ENCODE measurements around the gene TAS2R1.

TAS2R1 gene, protein sequence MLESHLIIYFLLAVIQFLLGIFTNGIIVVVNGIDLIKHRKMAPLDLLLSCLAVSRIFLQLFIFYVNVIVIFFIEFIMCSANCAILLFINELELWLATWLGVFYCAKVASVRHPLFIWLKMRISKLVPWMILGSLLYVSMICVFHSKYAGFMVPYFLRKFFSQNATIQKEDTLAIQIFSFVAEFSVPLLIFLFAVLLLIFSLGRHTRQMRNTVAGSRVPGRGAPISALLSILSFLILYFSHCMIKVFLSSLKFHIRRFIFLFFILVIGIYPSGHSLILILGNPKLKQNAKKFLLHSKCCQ

DNA sequence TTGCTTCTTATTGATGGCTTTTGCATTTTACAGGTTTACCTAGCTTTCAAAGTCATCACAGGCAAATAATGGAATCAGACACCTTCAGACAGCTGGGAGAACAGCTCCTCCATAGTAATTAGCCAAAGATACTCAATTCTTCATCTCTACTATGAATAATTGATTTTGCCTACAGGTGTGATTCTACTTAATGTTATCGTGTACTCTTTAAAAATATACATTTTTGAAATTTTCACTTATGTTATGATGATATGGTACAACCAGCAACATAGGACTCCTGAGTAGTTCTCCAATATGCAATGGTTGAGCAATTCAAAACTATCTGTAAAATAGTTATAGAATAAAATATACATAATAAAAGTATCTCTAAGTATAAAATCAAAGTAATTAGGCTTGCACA lies at the start of gene TAS2R1:
Gene TAS2R1, minus strand, starts transcription at position 101 of the 400 bp plus-strand sequence. CDS start 319 bp downstream, outside the sequence.
- no peak for DNase-seq

- DNase-seq, result no peak
Observed at GRCh38 chr5:9670371-9670770, 40.2 kb upstream of the TAS2R1 start.

DNA sequence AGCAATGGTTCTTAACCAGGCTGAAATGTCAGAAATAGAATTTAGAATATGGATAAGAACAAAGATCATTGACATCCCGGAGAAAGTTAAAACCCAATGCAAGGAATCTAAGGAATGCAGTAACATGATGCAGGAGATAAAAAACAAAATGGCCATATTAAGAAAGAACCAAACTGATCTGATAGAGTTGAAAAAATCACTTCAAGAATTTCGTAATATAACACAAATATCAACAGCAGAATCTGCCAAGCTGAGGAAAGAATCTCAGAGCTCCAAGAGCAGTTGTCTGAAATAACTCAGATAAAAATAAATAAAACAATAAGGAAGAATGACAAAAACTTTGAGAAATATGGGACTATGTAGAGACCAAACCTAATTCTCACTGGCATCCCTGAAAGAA lies 37.8 kb upstream of the TAS2R1 start:
- DNase-seq, result no peak

DNA sequence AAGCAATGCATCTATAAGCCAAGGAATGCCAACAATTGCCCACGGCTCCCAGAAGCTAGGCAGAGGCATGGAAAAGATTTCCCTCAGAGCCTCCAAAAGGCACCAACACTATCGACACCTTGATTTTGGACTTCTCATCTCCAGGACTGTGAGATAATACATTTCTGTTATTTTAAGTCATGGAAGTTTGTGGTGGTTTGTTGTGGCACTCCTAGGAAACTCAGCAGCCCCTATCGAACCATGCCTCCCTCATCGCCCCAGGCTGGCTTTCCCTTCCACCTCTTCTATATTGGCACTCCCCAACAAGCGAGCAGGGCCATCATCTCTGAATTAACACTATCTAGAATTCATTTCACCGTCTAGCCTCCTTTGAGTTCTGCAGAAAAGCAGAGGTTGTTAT lies 33.7 kb upstream of the TAS2R1 start:
- no peak for DNase-seq

- DNase-seq, result no peak
Observed at GRCh38 chr5:9661316-9662015, 31.3 kb upstream of the TAS2R1 start.

GRCh38 chr5:9658706-9659105 lies 28.6 kb upstream of the TAS2R1 start:
- no peak for DNase-seq

GRCh38 chr5:9657819-9658218 lies 27.7 kb upstream of the TAS2R1 start:
- DNase-seq, result no peak

DNA sequence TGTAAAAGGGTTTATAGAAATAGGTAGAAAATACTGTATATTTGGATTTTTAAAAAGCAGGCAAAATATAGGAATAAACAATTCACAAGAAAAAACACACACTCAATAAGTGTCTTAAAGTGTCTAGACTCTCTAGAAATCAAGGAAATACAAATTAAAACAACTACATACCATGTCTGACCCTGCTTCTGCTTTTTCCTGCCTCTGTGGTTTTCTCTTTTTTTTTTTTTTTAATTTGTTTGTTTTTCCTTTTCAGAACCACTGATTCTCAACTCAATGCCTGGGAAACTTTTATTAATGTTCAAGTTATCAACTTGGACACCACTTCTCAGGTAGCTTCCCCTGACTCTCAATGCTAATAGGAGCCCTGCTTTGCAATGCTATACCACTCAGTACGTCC lies 25.5 kb upstream of the TAS2R1 start:
- DNase-seq, result no peak

DNA sequence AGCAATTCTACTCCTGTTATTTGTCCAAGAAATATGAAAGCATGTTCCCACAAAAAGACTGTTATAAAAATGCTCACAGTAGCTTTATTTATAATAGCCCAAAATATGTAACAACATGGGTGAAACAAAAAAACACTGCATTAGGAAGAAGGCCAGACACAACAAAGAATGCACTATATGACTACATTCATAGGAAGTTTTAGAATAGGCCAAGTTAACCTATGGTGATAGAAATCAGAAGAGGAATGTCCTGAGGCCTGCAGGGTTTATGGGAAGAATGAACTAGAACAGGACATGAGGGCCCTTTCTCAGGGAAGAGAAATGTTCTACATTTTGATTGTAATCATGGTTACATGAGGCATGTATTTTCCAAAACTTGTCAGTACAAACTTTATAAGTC lies 24.7 kb upstream of the TAS2R1 start:
- DNase-seq, result no peak

- peak; percentile 65 for DNase-seq
Observed at GRCh38 chr5:9653811-9654210, 23.7 kb upstream of the TAS2R1 start.

DNA sequence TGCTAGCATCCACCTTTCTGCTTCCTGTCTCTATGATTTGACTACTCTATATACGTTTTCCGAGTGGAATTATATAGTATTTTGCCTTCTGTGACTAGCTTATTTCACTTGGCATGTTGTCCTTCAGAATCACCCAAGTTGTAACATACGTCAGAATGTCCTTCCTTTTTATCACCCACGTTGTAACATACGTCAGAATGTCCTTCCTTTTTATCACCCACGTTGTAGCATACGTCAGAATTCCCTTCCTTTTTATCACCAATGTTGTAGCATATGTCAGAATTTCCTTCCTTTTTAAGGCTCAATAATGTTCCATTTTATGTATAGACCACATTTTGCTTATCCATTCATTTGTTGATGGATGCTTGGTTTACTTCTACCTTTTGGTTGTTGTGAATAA lies 22.9 kb upstream of the TAS2R1 start:
- DNase-seq, result no peak

GRCh38 chr5:9652295-9652694 lies 22.1 kb upstream of the TAS2R1 start:
- DNase-seq, result no peak

DNA sequence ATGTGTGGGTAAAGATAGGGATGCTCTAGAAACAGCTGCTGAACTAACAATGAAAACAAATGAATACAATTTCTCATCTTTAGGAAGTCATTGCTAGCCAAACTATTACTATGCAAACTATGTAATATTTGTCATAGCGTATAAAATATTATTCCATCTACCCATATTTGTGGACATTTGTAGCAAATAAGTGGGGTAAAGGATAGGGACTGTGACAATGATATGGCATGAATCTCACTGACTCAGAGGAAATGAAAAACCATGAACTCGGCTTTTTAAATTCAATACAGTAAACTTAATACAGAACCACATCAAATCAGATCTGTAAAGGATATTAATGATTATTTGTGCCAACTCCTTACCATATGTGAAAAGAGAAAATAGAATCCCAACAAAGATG lies 16.7 kb upstream of the TAS2R1 start:
- DNase-seq, result no peak

GRCh38 chr5:9644630-9645029 lies 14.5 kb upstream of the TAS2R1 start:
- no peak for DNase-seq

GRCh38 chr5:9642621-9643020 lies 12.5 kb upstream of the TAS2R1 start:
- DNase-seq, result no peak

DNA sequence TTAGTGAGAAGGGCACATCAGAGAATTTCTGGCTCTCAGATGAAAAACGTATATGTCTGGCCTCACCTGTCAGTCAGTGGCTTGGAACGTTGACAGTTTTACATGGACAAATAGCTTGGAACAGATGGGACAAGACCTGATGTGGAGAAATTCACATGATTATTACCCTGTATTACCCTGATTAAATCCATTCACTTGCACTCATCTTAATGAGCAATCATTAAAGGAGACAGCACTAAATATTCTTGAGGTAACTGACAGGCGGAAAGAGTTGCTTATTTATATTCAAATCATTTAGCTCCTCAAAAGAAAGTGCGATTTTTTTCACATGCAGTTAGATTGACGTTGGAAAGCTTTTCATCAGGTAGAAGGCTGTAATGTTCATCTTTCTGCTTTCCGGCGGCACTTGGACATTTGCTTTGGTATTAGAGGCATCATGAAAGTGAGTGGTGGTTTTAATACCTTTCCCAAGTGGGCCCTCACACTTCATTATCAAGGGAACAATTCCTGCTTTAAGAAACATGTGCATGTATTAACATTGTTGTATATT lies 11.7 kb upstream of the TAS2R1 start:
- DNase-seq, result no peak

DNA sequence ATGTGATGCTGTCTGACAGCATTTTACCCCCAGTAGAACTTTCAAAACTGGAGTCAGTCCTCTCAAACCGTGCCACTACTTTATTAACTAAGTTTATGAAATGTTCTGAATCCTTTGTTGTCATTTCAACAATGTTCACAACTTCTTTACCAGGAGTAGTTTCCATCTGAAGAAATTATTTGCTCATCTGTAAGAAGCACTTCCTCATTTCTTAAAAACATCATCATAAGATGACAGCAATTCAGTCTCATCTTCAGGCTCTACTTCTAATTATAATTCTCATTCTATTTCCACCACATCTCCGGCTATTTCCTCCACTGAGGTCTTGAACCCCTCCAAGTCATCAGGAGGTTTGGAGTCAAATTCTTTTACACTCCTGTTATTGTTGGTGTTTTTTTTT lies 2.3 kb upstream of the TAS2R1 start:
- DNase-seq, result no peak

GRCh38 chr5:9627541-9627940 lies 2.6 kb downstream of the TAS2R1 start:
- DNase-seq, result no peak

DNA sequence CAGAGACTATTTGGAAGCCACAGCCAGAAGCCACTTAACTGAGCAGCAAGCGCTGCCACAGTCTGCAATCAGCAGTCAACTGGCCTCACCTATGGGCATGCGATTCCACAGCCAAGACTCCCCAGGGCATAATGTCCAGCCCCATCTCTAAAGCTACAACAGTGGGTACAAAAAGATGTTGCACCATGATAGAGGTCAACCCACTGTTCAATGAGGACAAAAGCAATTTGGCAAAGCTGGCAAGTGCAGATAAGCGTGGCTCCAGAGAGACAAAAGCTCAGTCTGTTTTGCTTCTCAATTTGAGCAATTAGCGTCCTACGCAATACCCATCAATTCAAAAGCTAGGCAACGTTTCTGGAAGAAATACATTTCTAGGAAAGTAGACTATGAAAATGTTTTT lies 3.2 kb downstream of the TAS2R1 start:
- no peak for DNase-seq

DNA sequence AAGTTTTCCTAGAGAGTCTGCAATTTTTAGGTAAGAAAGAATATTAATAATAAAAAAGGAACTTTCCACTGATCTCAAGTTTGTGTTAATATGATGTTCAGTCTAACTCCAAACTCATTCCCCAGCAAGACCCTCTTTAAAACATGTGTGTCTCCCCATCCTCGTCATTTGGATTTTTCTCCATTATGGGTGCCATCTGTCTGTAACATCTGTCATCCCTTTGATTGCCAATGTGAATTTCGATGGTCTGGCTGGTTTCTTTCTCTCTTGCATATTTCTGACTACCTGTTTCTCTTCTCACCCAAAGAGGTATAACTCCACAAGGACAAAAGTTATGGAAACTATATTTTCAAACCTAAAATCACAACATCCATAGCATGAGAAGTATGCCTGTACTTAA lies 4.4 kb downstream of the TAS2R1 start:
- DNase-seq, result no peak

GRCh38 chr5:9625286-9625685 lies 4.9 kb downstream of the TAS2R1 start:
- no peak for DNase-seq

GRCh38 chr5:9624196-9624947 lies 5.8 kb downstream of the TAS2R1 start:
- DNase-seq, result no peak

DNA sequence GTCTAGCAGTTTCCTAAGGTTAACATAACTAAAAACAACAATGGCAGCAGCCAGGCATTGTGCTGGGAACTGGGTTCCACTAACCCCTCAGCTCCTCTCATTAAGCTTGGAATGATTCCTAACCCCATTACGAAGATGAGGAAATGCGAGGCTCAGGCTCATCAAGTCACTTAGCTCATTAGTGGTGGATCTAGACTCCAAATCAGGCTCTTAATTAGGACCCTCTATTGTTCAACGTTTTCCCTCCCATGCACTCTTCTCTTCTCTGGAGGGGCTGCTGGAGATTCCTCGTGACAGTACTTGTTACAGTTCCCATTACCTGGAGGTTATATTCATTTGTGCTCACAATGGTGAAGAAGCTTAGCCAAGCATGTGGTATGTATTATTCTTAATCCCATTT lies 6.5 kb downstream of the TAS2R1 start:
- DNase-seq, result no peak

GRCh38 chr5:9622971-9623421 lies 7.2 kb downstream of the TAS2R1 start:
- DNase-seq, result peak; percentile 31
